Occipital lobe (tissue), 2 donors: ENCODE data around the gene FGD5. TPM values are rescaled to one million over a fixed set of nuclear protein-coding genes. Genes with fewer than 3 reads are reported as not detected.

ENCODE experiments used
- DNase-seq: peaks from one replicate; lab custom pipeline; 2025; lab: John Stamatoyannopoulos, UW
- total RNA-seq: library from RNA; depleted of rRNA; stranded (reverse); fragments of >200 nt; gene quantifications from one replicate; pipeline ENCODE4 v1.2.3, GENCODE V29; 2014

The FGD5 gene
- total RNA-seq, 1 donor from 2014 or later, result 2.7 TPM

DNA sequence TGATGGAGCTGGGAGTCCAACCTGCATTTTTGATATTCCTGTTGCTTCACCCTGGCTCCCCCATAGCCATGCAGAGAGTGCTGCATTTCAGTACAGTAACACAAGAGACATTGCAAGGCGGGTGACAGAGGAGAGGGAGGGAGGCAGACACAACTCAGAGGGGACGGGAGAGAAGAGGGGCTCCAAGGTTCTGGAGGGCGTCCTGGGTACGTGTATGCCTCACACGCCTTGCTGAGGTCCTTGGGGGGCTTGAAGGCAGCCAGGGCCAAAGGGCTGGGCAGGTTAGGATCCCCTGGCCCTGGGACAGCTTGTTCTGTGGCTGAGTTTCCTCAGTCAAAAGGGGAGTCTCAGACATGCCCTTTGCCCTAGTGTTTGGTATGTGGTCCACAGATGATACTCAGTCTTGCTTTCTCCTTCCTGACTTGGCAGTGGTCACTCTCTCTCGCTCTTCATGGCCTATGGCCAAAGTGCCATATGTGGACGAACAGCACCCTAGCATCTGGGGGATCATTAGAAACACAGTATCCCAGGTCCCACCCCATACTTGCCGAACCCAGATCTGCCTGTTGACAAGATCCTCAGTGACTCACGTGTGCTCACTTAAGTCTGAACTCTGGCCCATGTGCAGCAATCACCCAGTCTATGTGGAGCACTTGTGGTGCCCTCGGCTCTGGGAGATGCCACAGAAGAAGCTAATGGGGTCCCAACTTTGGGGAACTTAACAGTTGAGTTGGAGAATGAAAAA is 52.9 kb downstream of the FGD5 start:
- no peak for DNase-seq

DNA sequence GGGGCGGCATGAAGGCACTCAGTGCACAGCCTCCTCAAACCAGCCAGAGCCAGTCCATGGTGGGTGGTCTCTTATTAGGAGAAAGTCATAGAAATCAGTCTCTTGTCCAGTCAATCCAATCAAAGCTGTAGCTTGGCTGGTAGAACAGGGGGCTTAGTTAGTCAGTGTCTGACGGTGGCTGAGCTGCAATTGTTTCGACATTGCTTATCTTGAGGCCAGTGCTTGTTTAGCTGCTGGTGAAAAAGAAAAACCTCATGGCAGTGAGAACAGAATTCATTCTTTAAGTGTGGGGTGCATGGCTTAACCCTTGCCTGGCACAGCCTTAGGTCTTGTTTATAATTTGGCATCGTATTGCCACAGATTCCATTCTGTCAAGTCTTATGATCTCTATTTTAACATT is 53.9 kb downstream of the FGD5 start:
- DNase-seq, result no peak

GRCh38 chr3:14874784-14875183 is 56.0 kb downstream of the FGD5 start:
- DNase-seq, result no peak

- no peak for DNase-seq
These were observed 56.8 kb downstream of the FGD5 start for GRCh38 chr3:14875411-14876175.

GRCh38 chr3:14876921-14877333 is 58.2 kb downstream of the FGD5 start:
- no peak for DNase-seq

DNA sequence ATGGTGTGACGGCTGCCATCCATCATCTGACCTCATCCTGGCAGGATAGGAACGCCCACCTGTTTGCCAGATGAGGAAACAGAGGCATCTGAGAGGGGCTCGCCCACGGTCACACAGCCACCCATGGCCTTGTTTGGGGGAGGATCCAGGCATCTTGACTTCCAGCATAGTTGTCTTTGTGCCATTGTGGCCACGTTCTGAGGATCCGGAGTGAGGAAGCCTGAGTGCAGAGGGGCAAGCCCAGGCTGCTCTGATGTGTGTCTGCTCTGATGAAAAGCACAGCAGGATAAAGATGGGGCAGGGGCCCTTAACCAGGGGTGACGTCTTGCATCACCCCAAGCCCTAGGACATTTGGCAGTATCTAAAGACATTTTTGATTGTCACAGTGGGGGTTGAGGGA is 58.7 kb downstream of the FGD5 start:
- no peak for DNase-seq

DNA sequence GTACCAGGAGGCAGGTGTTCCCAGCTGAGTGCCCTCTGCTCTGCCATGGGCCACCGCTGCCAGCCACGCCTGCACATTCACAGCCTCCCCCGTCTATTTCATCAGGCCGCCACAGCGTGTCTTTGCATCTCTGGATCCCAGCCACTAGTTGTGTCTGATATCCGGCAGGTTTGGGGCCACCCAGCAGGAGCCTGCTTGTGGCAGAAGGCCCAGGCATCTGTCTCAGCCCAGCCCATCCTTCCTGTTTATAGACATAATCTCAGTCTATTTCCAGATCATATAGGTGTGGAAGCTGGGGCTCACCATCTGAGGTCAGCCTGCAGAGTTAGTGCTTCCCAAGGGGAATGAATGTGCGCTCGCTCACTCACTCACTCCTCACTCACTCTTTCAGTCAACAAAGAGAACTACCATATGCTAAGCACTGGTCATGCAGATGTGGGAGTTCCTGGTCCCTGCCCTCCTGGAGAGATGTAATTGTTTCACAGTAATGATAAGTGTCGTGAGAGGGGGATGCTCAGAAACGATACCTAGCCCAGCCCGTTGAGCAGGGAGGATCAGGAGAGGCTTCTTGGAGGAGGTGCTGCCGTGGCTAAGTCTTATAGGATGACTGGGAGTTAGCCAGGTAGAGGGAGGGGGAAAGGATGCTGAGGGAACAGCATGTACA is 60.6 kb downstream of the FGD5 start:
- no peak for DNase-seq

- no peak for DNase-seq
These were observed 61.8 kb downstream of the FGD5 start for GRCh38 chr3:14880447-14881106.

DNA sequence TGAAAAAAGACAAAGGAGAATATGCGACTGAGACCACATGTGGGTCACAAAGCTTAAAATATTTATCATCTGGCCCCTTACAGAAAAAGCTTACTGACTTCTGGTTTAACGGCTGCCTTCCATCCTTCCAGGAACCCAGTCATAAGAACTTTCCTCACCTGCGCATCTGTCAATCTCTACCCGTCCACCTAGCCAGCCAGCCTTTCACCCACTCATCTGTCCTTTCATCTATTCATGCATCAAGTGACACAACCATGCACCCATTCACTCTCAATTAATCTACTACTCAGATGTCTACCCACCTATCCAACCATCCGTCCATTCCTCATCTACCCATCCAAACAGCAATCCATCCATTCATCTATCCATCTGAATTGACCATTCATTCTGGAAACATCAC is 64.5 kb downstream of the FGD5 start:
- no peak for DNase-seq

DNA sequence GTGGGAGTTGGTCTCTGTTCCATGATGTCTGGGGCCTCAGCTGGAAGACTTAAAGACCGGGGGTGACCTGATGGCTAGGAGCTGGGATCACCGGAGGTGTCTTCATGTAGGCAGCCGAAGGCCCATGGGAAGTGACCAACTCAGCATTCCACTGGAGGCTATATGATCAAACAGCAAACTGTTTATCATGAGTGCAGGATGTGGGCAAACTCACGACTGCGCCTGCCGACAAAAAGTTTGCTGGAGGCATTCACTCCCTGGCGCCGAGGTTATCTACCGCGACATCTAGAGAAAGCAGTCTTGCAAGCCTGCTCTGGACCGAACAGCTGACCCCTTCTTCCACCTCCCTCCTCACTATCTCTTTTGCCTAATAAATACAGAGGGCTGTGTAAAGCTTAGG is 65.9 kb downstream of the FGD5 start:
- no peak for DNase-seq

DNA sequence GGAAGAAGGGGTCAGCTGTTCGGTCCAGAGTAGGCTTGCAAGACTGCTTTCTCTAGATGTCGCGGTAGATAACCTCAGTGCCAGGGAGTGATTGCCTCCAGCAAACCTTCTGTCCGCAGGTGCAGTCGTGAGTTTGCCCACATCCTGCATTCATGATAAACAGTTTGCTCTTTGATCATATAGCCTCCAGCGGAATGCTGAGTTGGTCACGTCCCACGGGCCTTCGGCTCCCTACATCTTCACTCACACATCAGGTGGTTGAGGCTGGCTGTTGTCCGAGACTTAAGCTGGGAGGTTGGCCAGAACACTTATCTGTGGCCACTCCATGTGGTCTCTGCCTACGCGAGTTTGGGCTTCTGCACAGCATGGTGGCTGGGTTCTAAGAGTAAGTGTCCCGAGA is 66.5 kb downstream of the FGD5 start:
- no peak for DNase-seq

DNA sequence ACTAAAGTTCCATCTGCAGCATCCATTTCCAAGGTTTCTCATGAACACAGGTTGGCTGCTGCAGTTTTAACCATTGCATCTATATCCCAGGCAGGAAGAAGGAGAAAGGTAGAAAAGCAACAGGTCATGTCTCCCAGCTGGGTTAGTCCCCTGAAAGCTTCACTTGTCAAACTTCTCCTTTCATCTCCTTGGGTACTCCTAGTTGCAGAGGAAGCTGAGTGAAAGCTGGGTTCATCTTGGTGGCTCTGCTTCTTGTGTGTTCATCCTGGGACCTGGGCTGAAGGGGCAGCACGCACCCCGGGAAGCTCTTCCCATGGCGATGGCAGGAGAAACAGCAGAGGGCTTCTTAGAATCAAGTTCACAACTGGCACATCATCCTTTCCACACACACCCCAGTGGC is 67.3 kb downstream of the FGD5 start:
- no peak for DNase-seq

GRCh38 chr3:14889205-14889604 is 70.4 kb downstream of the FGD5 start:
- DNase-seq, result no peak

- no peak for DNase-seq
These were observed 71.2 kb downstream of the FGD5 start for GRCh38 chr3:14889943-14890342.

DNA sequence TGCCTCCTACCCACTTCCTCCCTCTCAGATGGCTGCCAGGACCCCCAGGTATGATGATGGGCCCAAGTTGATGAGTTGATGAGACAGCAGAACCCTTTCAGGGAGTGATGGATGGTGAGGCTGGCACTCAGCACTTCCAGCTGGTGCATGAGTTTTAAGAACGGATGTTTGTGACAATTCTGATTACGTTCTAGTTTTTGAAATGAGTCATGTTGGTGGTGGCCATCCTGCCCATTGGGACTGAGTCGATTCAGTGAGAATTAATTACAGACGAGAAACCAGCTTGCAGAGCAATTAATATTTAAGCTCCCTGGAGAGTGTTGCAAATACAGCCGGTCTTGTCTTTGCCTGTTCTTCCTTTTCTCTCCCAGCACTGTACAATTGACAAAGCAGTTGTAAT is 71.7 kb downstream of the FGD5 start:
- no peak for DNase-seq

- no peak for DNase-seq
These were observed 72.7 kb downstream of the FGD5 start for GRCh38 chr3:14891135-14892132.

DNA sequence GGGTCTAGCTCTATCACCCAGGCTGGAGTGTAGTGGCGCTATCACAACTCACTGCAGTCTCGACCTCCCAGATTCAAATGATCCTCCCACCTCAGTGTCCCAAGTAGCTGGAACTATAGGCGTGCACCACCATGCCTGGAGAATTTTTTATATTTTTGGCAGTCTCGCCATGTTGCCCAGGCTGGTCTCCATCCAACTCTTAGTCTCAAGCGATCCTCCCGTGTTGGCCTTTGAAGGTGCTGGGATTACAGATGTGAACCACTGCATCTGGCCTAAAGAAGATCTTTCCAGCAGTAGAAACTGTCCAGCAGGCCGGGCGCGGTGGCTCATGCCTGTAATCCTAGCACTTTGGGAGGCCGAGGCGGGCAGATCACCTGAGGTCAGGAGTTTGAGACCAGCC is 73.5 kb downstream of the FGD5 start:
- DNase-seq, result no peak

GRCh38 chr3:14894085-14894484 is 75.3 kb downstream of the FGD5 start:
- DNase-seq, result no peak

DNA sequence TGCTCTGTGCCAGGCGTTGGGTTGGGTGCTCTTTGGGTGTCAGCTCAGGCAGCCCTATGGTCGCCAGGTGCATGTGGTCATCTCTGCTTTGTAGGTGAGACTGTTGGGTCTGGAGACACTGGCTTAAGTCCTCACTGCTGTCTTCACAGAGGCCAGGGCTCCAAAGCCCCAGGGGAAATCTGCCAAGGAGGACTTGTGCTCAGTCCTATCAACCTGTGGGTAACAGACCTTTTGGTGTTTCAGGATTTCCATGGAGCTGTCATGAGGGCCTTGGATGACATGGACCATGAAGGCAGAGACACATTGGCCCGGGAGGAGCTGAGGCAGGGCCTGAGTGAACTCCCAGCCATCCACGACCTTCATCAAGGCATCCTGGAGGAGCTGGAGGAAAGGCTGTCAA is 78.5 kb downstream of the FGD5 start:
- DNase-seq, result no peak

DNA sequence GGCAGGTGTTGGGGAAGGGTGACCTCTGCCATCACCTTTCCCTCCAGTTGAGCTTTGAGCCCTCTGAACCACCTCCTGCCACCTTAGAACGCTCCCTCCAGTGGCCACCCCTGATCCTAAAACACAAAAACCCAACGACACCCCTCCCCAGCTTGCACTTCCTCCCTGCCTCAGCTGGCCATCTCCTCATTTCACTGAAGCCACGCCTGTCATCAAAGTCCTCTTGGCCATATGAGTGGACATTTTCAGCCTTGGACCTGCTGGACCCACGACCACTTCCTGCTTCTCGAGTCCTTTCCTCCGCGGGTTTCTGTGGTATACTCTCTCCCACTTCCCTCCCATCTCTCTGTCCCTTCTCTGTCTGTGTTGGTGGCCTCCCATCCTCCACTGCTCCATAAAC is 80.2 kb downstream of the FGD5 start:
- DNase-seq, result no peak
